GM12891 (cell line): ENCODE data around the gene CFAP97D1.

Experiments
- PAX5 ChIP-seq: IDR thresholded peaks from 2 replicates; pipeline ENCODE4 v1.6.1; 2011; ENCODE audit warnings: low read length, moderate library complexity, mild to moderate bottlenecking; ENCODE audit not compliant: insufficient read depth, severe bottlenecking
- POLR2A ChIP-seq: IDR thresholded peaks from 2 replicates; pipeline ENCODE4 v1.6.1; 2011; ENCODE audit warnings: low read depth, low read length, control low read depth
- POLR2AphosphoS5 ChIP-seq: IDR thresholded peaks from 2 replicates; pipeline ENCODE4 v1.6.1; 2011; ENCODE audit warnings: low read depth, low read length, control low read depth
- TAF1 ChIP-seq: IDR thresholded peaks from 2 replicates; pipeline ENCODE4 v1.6.1; 2011; ENCODE audit warnings: low read depth, low read length, control low read depth

DNA sequence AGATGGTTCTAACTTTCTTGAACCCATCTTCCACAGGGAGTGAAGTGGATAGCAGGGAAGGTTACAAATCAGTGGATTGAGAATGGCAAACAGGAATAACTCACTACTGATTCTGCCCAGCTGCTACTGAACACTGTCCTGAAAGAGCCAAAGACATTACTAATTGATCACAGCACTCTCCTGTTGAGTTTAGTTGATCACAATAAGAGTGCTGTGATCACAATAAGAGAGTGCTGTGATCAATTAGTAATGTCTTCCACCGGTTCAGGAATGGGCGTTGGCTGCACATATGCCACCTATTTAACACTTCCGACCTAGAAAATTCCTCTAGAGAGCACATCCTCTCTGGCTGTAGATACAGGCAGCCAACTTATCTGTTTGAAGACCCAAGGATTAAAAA is 11.4 kb downstream of the CFAP97D1 start:
- TF ChIP-seq POLR2A = no peak
- no peak for TF ChIP-seq POLR2AphosphoS5
- no peak for TF ChIP-seq TAF1
- TF ChIP-seq PAX5 = no peak
